Middle frontal gyrus (tissue), 1 donor: Measurements from ENCODE around the gene RPL32.
"Not testable (repeated sequence)": the region's sequence is repeated elsewhere in the genome, so short reads cannot be mapped to it uniquely, and the experiment has no call there.

Experiments
- DNase-seq: peaks from one replicate; pipeline ENCODE4 v3.0.0-alpha.2; 2015; ENCODE audit warnings: low spot score; ENCODE audit errors: extremely low spot score

RPL32 gene

DNA sequence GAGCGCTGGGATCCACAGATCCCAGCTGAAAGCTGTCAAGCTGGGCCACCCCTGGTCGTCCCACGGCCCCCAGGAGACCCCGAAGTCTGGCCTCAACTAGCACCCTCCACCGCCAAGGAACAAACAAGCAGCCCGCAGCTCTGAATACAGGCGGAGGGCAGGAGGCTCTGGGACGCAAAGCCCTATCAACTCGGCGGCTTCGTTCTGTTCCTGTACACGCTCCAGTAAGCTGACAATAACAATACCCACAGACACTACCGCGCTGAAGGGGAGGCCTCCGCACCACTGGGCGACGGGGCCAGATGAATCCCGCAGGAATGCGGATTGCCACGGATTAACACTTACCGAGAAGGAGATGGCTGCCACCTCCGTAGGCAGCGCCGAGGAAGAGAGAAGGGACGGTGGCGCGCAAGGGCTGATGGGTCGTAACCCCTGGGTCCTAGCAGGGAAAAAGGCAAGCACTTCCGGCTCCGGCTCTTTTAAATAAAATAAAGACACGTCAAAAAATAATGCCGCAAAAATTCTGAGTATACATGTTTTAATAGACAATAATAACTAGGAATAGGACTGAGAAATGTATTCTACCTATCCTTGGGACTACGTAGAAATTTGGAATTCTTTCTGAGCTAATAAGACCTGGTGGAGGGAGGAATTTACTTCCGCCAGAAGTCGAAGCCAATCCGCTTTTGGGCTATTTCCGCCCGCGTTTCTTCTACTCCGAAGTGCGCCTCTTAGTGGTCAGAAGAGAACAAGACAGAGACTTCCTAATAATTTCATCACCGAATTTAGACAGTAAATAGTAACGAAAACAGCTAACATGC, at the start of gene RPL32:
TSS of gene RPL32 (minus strand) at position 417 of the 821 bp plus-strand sequence. CDS start 1,328 bp downstream, outside the sequence.
- DNase-seq = peak; percentile 90

GRCh38 chr3:12890610-12891390, 49.4 kb upstream of the RPL32 start:
- no peak for DNase-seq

DNA sequence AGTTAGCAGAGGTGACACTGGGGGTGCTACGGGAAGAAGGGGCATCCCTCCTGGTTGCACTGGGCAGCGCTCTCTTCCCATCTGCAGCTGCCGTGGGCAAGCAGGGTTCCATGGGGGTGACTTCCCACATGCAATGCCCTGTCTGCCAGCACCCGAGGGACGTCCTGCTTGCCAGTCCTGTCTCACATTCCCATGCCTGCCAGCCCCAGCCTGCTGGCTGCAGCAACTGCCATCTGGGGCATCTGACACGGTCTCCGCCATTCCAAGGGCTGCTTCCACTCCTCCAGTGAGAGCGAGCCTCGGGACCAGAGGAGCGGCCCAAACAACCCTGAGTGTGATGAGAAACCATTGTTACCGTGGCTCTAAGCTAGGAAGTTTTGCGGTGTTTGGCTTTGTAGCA, 45.4 kb upstream of the RPL32 start:
- no peak for DNase-seq

DNA sequence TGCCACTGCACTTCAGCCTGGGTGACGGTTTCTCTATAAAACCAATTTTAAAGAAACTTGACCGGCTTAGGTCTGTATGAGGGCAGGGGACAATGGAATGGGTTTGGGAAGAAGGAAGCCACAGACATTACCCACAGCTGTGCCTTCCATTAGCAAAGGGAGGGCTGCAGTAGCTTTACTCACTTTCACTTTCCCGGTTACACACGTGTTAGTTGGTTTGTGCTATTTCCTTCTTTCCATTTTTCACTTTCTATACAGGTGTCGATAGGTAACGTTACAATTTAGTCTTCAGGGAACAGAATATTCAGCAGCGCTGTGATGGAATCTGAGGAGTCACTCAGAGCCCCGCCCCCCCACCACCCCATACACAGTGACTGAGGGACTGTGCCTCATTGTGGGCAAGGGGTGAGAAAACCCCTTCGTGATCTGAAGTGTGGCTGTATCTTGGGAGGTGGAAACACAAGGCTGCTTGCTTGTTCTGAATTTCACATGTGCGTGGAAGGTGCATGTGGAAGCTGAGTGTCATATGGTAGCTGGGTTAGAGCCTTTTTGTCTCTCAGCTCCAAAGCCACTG, 44.8 kb upstream of the RPL32 start:
- DNase-seq = no peak

- DNase-seq = no peak
Measured at GRCh38 chr3:12885583-12885930, 44.2 kb upstream of the RPL32 start.

DNA sequence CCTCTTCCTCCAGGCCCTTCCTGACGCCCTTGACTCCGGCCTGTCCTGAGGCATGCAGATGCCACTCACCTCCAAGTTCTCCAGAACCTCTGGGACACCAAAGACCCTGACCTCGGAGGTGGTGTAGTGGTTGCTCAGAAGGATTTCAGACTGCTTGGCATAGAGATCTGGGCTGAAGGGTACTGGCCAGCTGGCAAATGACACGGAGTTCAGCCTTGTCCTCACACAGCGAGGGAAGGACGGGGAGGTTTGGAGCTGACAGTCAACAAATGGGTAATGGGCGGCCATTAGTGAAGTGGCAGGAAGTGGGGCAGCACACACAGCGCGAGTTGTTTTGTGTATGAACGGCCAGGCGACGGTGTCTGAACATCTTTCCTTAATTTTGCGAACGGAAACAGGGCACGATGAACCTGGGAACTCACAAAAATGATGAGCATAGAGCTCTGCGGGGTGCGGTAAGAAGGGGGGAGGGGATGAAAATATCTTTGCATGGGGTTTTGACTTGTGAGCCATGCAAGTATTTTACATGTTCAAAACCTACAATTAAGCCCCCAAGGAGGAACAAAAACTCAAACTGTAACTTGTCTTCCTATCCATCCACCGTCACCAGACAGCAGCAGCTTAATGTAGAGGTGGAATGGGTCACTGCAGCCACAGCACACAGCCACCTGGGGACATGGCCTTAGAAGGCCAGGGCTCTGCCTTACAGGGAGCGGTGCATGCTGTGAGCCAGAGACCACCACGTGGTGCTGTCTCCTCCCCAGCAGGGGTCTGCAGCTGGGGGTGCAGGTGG, 43.6 kb upstream of the RPL32 start:
- no peak for DNase-seq

GRCh38 chr3:12884186-12884680, 42.9 kb upstream of the RPL32 start:
- peak; percentile 71 for DNase-seq

DNA sequence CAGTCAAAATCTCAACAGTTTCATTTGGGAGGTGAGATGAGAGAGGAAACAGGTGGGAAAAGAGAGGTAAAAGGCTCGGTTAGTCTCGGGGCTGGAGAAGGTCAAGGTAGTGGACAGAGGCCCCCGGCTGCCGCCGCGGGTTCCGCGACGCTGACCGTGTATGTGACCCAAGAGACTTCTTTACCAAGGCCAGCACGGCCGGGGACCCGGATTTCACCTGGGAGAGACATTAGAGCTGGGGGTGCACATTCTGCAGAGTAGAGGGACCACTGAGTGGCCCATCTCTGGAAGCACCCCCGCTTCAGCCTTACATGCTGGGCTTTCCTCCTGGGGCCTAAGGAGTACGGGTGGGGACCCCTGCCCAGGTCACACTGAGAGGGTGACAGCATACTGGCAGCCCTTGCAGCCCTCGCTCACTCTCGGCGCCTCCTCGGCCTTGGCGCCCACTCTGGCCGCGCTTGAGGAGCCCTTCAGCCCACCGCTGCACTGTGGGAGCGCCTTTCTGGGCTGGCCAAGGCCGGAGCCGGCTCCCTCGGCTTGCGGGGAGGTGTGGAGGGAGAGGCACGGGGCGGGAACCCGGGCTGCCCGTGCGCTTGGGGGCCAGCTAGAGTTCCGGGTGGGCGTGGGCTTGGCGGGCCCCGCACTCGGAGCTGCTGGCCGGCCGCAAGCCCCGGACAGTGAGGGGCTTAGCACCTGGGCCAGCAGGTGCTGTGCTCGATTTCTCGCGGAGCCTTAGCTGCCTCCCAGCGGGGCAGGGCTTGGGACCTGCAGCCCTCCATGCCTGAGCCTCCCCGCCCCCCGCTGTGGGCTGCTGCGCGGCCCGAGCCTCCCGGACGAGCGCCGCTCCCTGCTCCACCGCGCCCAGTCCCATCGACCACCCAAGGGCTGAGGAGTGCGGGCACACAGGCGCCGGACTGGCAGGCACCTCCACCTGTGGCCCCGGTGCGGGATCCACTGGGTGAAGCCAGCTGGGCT, 41.3 kb upstream of the RPL32 start:
- DNase-seq = no peak

DNA sequence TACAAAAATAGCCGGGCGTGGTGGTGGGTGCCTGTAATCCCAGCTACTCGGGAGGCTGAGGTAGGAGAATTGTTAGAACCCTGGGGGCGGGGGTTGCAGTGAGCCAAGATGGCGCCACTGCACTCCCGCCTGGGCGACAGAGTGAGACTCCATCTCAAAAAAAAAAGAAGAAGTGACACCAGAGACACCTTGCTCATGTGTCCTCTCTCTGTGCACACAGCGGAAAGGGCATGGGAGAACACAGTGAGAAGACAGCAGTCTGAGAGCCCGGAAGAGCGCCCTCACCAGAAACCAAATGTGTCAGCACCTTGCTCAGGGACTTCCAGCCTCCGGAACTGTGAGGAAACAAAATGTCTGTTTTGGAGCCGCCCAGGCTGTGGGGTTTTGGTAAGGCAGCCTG, 40.5 kb upstream of the RPL32 start:
- not testable (repeated sequence) for DNase-seq

DNA sequence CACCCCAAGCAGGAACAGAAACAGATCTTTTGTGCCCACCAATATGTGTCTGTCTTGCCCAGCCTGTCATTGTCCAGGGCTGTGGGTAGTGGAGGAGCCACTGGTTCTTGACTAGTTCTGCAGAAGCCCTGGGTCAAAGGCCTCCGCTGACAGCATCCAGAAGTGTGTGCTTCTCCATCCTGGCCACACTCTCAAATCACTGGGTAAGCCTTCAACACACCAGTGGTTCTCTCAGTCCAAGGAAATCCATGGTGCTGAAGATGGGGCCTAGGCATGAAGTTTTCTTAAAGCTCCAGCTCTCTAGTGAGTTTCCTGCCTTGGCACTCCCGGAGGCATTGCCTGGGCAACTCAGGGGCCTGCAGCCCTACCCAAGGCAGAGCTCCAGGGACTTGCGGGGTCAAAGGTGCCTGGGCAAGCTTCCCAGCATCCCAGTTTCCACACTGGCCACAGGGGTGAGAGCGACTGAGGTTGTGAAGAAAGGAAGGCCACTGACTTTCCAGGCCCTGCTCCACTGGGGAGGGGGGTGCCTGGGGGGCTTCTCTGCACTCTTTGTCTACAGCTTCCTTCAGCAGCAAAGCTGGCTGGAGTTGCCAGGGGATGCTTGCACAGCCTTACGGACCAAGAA, 37.9 kb upstream of the RPL32 start:
- DNase-seq = no peak

- not testable (repeated sequence) for DNase-seq
Measured at GRCh38 chr3:12878758-12879157, 37.4 kb upstream of the RPL32 start.

DNA sequence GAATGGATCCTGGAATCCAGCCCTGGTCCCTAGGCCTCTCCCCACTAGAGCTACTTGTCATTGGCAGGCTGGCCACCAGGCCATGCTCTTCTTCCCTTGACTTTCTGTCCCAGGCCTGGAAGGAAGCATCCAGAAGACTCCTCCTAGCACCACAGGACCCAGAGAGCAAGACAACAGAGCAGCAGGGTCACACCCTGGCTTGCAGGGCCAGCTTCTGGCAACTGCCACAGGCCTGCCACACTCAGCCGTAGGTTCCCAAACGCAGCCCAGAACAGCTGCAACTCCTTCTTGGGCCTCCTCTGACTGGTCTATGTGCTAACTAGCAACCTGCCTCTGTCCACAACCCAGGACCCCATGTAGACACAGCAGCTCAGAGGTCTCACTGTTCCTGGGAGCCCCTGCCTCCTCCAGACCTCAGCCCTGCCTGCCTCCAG, 36.8 kb upstream of the RPL32 start:
- DNase-seq = no peak

- DNase-seq = no peak
Measured at GRCh38 chr3:12877040-12877439, 35.7 kb upstream of the RPL32 start.

DNA sequence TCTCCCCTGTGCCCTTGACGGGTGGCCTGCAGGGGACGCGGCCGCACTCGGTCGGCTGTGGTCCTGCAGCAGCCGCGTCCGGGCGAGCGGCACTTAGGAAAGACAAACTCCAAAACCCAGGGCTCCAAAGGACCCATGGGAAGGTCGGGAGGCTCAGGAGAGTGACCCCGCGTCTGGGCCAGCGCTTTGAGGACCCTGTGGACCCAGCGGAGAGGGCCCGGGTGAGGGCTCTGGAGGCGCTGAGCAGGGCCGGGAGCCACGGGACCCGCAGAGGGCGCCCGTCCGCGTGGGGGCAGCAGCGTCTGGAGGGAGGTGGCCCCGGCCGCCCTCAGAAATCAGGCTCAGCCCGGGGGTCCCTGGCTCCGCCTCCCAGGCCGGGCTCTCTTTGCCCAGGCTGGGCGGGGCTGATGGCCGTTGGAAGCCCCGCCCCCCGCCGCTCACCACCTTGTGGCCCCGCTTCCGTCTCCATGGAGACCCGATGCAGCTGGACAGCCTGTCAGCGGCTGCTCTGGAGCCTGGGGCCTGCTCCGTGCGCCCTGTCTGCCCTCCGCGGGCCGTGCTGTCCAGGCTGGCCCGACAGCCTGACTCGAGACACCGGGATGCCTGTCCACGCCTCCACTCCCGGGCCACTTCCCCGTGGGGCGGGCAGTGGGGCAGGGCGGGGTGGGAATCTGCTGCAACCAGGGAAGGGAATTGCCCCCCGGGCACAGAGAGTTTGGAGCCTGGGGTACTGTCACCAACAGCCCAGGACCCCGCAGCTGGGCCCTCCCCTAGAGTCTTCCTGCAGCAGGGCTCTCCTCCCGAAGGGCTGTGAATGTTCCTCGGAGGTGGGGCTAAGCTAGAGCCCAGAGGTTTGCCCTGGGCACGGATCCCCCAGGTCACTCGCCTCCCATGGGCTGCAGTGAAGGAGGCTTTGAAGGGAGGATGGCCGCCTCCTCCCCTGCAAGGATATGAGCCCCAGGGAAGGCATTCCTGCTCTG, 34.8 kb upstream of the RPL32 start:
- no peak for DNase-seq

DNA sequence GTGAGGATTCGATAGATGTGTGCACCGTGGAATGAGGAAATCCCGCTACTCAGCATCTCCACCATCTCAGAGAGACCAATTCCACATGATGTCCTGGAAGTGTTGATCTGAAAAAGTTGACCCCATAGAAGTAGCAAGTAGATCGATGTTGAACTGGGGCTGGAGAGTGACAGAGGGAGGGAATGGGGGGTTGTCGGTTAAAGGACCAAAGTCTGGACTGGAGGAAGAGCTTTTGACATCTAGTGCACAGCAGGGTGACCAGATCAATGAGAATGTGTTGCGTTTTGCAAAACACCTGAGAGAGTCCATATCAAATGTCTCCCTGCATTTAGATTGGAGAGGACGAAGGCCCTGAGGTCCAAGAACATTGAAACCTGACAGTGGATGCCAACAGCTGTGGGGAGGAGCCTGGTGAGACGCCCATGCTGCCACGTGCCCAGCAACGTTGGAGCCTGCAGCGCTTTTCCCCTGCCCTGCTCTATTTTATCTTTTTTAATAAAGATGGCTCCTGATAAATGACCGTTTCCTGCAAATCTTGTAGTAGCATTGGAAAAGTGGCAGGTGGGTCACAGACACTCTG, 30.1 kb upstream of the RPL32 start:
- no peak for DNase-seq

- DNase-seq = no peak
Measured at GRCh38 chr3:12870942-12871341, 29.6 kb upstream of the RPL32 start.

GRCh38 chr3:12869035-12869621, 27.8 kb upstream of the RPL32 start:
- no peak for DNase-seq
